Hepatic stellate cell (primary cell): ENCODE results near the gene SPEM1.
"Not testable (repeated sequence)": the region's sequence is repeated elsewhere in the genome, so short reads cannot be mapped to it uniquely, and the experiment has no call there.

Experiments used
- DNase-seq: peaks from one replicate; pipeline ENCODE4 v3.0.0; 2011; ENCODE audit warnings: low spot score

SPEM1 gene

GRCh38 chr17:7470457-7470973 is 50.4 kb downstream of the SPEM1 start:
- not testable (repeated sequence) for DNase-seq
